Fibroblast of peridontal ligament (primary cell): ENCODE results near the gene RASGRF1.
"Not testable (repeated sequence)": the region's sequence is repeated elsewhere in the genome, so short reads cannot be mapped to it uniquely, and the experiment has no call there.

Source experiments
- DNase-seq: peaks from one replicate; pipeline ENCODE4 v3.0.0-alpha.2; 2010; ENCODE audit errors: extremely low read depth

Gene RASGRF1

GRCh38 chr15:79010278-79010677 is 80.3 kb downstream of the RASGRF1 start:
- no peak for DNase-seq

GRCh38 chr15:79009379-79009778 is 81.2 kb downstream of the RASGRF1 start:
- DNase-seq: no peak

- no peak for DNase-seq
These were observed 81.9 kb downstream of the RASGRF1 start for GRCh38 chr15:79008659-79009058.

GRCh38 chr15:79007066-79007465 is 83.5 kb downstream of the RASGRF1 start:
- peak; percentile 58 for DNase-seq

DNA sequence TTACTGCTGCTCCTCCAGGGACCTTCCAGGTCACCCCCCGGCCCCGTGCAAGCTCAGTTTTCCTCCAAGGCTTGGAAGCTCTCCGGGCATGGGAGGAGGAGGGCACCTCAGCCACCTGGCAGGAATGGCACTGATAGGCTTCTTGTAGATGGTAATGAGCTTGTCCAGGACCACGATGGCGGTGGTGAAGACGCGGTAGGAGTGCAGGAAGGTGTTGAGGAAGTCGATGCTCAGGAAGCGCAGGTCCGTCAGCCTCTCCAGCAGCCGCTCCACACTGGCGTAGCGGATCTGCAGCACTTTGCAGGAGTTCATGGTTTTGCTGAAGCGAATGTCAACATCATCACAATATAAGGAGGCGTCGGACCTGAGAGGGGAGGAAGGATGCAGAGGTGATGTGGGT is 84.5 kb downstream of the RASGRF1 start:
- no peak for DNase-seq

- DNase-seq: peak; percentile 17
These were observed 86.2 kb downstream of the RASGRF1 start for GRCh38 chr15:79004336-79004735.

DNA sequence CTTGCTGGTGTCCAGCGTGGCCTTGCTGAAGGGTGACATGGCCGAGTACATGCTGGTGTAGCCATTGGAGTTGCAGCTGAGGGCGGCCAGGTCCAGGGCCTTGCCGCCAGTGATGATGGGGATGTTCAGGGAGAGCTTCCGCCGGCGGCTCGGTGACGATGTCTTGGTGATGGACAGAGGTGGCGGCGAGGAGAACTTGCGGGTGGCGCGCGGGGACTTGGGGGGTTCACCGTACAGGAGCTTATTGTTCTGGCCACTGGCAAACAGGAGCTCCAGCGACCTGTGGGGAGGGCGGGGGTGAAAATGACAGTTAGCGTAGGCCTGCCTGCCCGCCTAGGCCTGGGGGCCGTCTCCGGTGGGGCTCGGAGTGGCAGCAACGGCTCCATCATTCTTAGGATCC is 86.7 kb downstream of the RASGRF1 start:
- DNase-seq: no peak

DNA sequence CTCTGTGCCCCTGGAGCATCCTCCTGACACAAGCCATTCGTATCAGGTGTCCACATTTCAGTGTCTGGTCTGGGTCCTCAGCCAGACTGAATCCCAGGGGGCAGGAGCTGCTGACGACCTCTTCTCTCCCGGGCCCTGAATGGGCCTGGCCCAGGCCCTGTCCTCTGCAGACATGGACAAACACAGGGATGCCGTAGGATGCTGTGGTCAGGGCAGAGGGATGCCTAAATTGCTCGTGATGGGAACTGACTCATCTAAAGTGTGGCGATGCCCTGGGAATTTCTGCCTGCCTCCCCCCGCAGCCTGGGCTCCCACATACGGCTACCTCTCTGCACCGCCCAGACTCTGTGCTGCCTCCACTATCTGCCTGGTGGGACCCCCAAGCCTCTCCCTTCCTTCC is 87.3 kb downstream of the RASGRF1 start:
- peak; percentile 14 for DNase-seq

DNA sequence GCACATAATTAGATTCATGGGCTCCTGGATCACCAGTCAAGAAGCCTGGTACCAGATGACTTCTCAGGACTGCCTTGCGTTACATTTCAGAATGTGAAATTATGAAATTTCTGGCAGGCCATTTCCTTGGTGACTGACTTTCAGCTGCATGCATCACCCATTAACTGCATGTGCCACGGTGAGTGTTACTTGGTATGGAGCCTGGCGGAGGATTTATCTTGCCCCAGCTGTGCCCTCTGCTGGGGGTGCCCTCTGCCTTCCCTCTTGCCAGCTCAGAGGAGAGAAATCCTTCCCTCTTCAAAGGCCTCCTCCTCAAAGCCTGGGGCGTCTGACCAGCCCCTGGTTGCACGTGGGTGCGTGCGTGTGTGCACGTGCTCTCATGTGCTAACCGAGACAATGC is 88.0 kb downstream of the RASGRF1 start:
- peak; percentile 20 for DNase-seq

DNA sequence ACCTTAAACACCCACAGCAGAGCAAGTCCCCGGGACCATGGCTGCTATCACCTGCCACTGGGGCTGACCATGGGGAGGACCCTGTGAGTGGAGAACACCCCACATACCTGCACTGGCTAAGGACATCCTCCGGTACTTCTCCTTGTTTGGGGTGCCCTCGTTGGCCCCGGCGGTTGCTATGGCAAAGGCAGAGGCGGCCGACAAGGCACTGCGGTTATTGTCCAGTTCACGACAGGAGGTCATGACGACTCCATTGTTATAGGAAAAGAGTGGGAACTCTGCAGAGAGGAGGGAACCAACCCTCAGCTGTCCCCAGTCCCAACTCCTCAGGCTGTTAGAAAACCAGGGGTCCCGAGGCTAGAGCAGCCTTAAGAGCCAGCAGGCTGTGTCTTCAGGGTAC is 90.9 kb downstream of the RASGRF1 start:
- DNase-seq: no peak

GRCh38 chr15:78998526-78998925 is 92.1 kb downstream of the RASGRF1 start:
- no peak for DNase-seq

- no peak for DNase-seq
These were observed 92.5 kb downstream of the RASGRF1 start for GRCh38 chr15:78997981-78998499.

GRCh38 chr15:78996894-78997275 is 93.7 kb downstream of the RASGRF1 start:
- DNase-seq: no peak

DNA sequence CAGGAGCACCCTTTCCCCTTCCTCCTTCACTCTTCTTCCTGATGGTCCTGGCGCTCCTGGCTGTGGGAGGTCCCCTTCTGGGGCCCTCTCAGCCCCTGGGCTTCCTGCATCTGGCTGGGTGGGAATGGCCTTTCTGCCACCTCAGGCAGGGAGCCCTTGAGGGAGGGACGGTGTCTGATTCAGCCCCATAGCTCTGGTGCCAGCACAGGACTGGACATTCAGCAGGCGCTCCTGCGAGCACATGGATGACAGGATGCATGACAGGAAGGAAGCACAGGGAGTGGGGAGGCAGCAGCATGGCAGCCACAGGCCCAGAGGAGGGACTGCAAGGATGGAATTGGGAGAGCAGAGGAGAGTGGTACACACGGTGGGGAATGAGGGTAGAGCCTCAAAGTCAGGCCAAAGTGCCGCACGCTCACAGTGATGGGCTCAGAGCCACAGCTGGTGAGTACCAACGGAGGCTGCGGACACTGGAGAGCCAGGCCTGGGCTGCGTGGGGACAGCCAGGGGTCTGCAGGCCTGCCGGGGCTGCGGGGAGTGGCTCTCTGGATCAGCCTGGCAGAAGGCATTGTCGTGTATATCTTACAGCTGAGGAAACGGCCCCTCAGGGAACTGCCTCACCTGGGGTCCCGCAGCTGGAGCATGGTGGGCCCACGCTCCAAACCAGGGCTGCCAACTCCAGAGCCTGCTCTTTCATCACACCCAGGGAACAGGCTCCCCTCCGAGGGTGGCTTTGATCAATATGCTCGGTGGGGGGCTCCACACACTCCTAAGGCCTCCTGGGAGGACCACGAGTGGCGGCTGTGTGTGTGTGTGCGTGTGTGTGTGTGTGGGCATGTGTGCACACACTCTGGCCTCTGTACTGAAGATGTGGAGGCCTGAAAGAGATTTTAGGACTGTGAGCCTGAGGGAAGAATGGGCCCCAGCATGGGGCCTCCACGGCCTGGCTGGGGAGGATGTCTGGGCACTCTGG is 94.4 kb downstream of the RASGRF1 start:
- DNase-seq: no peak

- not testable (repeated sequence) for DNase-seq
These were observed 95.4 kb downstream of the RASGRF1 start for GRCh38 chr15:78995161-78995560.

DNA sequence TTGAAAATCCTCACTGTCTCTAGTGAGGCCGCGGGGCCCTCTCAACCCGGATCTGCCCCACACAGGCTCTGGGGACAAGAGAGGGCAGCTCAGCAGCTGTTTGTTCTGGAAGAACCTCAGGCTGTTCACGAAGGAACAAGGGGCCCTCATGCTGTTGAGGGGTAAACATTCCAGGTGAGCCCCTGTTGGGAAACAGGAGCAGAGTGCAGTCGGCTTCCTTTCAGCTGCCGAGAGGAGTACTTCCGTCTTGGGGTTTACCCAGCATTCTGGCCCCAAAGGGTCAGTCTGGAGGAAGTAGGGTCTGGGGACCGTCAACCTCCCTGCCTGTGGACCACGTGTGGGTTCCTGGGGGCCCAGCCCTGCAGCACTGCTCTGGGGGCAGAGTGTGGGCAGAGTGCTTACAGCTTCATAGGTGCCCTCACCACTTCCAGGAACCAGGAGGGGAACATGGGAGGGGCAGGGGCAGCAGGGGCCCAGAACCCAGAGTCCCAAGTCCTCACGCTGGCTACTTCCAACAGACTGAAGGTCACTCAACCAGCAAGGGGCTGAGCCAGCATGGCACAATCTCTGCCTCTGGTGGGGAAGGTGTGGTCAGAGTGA is 96.5 kb downstream of the RASGRF1 start:
- DNase-seq: no peak

DNA sequence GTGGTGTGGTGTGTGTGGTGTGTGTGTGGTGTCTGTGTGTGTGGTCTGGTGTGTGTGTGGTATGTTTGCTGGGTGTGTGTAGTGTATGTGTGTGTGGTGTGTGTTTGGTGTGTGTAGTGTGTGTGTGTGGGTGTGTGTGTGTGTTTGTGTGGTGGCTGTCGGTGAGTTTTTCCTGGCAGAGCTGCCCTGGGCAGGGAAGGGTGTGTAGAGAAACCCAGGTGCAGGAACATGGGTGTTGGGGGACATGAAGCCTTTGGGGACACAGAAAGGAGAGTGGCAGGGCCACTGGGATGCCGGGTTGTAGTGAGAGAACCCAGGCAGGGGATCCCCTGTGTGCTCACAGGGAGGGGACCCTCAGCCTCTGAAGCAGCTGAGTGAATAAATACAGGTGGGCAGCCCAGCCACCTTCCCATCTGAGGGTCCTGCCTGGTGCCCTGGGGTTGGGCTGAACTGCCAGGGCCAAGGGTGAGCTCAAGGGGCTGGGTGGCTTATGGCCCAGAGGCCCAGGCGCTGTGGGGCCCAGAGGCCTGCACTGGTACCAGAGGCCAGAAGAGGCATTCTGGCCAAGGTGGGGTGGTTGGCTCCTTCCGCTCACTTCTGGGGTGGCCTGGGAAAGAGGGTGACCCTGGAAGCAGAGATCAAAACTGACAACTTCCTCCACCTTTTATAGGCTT is 97.2 kb downstream of the RASGRF1 start:
- no peak for DNase-seq

GRCh38 chr15:78992416-78993256 is 97.9 kb downstream of the RASGRF1 start:
- peak; percentile 11 for DNase-seq

DNA sequence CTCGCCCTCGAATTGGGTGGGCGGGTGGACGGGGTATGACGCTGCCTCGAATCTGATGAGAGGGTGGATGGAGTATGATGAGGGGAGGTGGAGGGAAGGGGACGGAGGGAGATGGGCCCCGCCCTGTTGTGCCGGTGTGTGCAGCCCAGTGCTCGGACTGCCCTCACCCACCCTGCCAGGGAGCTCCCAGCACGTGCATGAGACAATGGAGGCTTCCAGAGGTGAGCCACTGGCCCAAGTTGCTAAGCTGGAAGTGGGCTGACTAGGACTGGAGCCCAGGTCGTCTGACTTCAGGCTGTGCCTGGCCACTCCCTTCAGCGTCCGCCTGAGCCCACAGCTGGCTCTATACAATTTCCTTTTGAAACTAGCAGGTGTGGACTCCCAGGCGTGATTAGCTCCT is 98.7 kb downstream of the RASGRF1 start:
- DNase-seq: no peak

DNA sequence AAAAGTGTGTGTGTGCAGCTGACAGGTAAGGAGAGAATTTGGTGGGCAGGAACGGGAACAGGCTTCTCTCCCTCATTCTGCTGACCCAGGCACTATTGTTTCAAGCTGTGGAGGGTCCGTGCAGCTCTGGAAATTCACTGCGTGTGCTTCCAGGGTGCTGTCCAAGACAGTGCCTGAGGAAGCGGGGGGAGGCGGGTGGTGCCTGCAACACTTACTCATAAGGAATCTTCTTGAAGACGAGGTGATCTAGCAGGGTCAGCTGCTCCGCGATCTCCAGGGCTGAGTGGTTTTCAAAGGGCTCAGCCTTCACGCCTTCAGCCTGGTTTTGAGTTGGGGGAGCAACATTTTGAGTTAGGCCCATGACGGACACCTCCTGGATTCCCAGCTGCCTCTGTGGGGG is 99.1 kb downstream of the RASGRF1 start:
- DNase-seq: no peak

GRCh38 chr15:78990278-78990677 is 100.3 kb downstream of the RASGRF1 start:
- no peak for DNase-seq
